ENCODE data around the gene FAM171A1.
"Not testable (repeated sequence)": the region's sequence is repeated elsewhere in the genome, so short reads cannot be mapped to it uniquely, and the experiment has no call there.

Gene FAM171A1

GRCh38 chr10:15280974-15281373, 90.1 kb downstream of the FAM171A1 start:
- no peak for DNase-seq (ENCODE audit: low read depth)

- no peak for DNase-seq (ENCODE audit: low read depth)
These were observed 90.6 kb downstream of the FAM171A1 start for GRCh38 chr10:15280462-15280861.

GRCh38 chr10:15279236-15279635, 91.9 kb downstream of the FAM171A1 start:
- DNase-seq (ENCODE audit: low read depth), result no peak

- DNase-seq (ENCODE audit: low read depth), result no peak
These were observed 92.3 kb downstream of the FAM171A1 start for GRCh38 chr10:15278786-15279185.

GRCh38 chr10:15276039-15276438, 95.0 kb downstream of the FAM171A1 start:
- not testable (repeated sequence) for DNase-seq (ENCODE audit: low read depth)

GRCh38 chr10:15269838-15270237, 101.3 kb downstream of the FAM171A1 start:
- DNase-seq (ENCODE audit: low read depth), result not testable (repeated sequence)

- DNase-seq (ENCODE audit: low read depth), result no peak
These were observed 103.6 kb downstream of the FAM171A1 start for GRCh38 chr10:15267496-15267895.

GRCh38 chr10:15266117-15266516, 105.0 kb downstream of the FAM171A1 start:
- DNase-seq (ENCODE audit: low read depth), result no peak

GRCh38 chr10:15265558-15265957, 105.5 kb downstream of the FAM171A1 start:
- DNase-seq (ENCODE audit: low read depth), result no peak

GRCh38 chr10:15265056-15265455, 106.0 kb downstream of the FAM171A1 start:
- DNase-seq (ENCODE audit: low read depth), result no peak

GRCh38 chr10:15263657-15264323, 107.3 kb downstream of the FAM171A1 start:
- DNase-seq (ENCODE audit: low read depth), result no peak

GRCh38 chr10:15262036-15262713, 108.9 kb downstream of the FAM171A1 start:
- no peak for DNase-seq (ENCODE audit: low read depth)

GRCh38 chr10:15259136-15259535, 112.0 kb downstream of the FAM171A1 start:
- no peak for DNase-seq (ENCODE audit: low read depth)

- no peak for DNase-seq (ENCODE audit: low read depth)
These were observed 112.8 kb downstream of the FAM171A1 start for GRCh38 chr10:15258255-15258654.

- no peak for DNase-seq (ENCODE audit: low read depth)
These were observed 115.1 kb downstream of the FAM171A1 start for GRCh38 chr10:15255961-15256360.

GRCh38 chr10:15254808-15255648, 116.1 kb downstream of the FAM171A1 start:
- no peak for DNase-seq (ENCODE audit: low read depth)

- no peak for DNase-seq (ENCODE audit: low read depth)
These were observed 116.9 kb downstream of the FAM171A1 start for GRCh38 chr10:15253951-15254807.

GRCh38 chr10:15252396-15252795, 118.7 kb downstream of the FAM171A1 start:
- no peak for DNase-seq (ENCODE audit: low read depth)

GRCh38 chr10:15251791-15252380, 119.2 kb downstream of the FAM171A1 start:
- DNase-seq (ENCODE audit: low read depth), result no peak

- no peak for DNase-seq (ENCODE audit: low read depth)
These were observed 125.6 kb downstream of the FAM171A1 start for GRCh38 chr10:15245530-15245929.

- no peak for DNase-seq (ENCODE audit: low read depth)
These were observed 126.4 kb downstream of the FAM171A1 start for GRCh38 chr10:15244635-15245197.
